ENCODE results near the gene PCDH9.

Gene PCDH9

DNA sequence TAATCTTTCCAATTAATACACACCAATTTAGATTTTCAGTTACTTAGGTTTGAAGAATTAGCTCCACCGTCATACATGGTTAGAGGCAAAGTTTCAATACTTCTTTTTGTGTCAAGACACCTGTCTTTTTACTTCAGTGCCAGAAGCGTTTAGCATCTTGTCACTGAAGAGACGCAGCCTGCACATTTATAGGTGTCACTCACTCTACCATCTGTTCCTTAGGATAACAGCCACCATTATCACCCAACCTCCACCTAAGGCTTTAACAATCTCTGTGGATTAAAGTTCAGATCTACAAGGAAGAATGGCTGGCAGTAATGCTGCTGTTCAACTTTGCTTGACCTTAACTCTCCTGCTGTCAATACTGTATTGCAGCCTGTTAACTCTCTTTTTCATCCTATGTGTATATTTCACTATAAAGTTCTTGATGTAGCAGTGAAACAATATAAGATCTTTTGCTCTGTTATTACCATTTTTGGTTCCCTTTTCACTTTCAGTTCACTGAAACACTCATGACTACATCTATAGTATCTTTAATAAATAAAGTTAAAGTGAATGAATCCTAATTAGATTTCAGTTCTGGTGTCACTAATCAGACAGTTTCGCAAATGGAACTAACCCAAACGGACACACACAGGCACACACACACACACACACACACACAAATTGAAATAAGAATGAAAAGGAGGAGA, 435.6 kb downstream of the PCDH9 start:
- H2AFZ ChIP-seq (ENCODE audit: low read depth, low read length, severe bottlenecking), result peak overlapping the region; percentile 97

GRCh38 chr13:66790861-66791260, 439.3 kb downstream of the PCDH9 start:
- Histone ChIP-seq H3F3A (ENCODE audit: insufficient read depth) (no peaks in the 10 kb centered on the region), H3K79me2 (ENCODE audit: insufficient read depth, low read length) (no peaks in the 10 kb centered on the region), H4K20me1 (ENCODE audit: low read depth, low read length) (no peaks in the 10 kb centered on the region), H3K27me3 (ENCODE audit: low read length) (no peaks in the 10 kb centered on the region), H3K4me3 (ENCODE audit: insufficient read depth, low read length, poor library complexity, severe bottlenecking) (no peak overlapping the region), H3K27ac (ENCODE audit: low read depth, low read length) (no peak overlapping the region), H3K4me2 (ENCODE audit: low read depth, low read length, poor library complexity, severe bottlenecking) (no peak overlapping the region), H3K9me3 (ENCODE audit: insufficient read depth, low read length) (no peaks in the 10 kb centered on the region), H2AFZ (ENCODE audit: low read depth, low read length, severe bottlenecking) (no peak overlapping the region), H3K36me3 (ENCODE audit: low read length) (no peaks in the 10 kb centered on the region), H3K9ac (ENCODE audit: low read length) (no peak overlapping the region), H3K9me2 (replicated peaks; ENCODE audit: insufficient read depth, low read length) (no peaks in the 10 kb centered on the region)
- TF ChIP-seq EZH2phosphoT487 (conservative IDR thresholded peaks at IDR 0.05; ENCODE audit: low read length) (no peak), CTCF (IDR thresholded peaks at IDR 0.05; ENCODE audit: insufficient read depth, low read length, poor library complexity, severe bottlenecking) (no peak)

More for the DNA sequence above, 435.6 kb downstream of the PCDH9 start:
- no peaks in the 10 kb centered on the region for H3K9me3 ChIP-seq (ENCODE audit: insufficient read depth, low read length)
- H3K36me3 ChIP-seq (ENCODE audit: low read length), result no peaks in the 10 kb centered on the region
- no peaks in the 10 kb centered on the region for H3K27me3 ChIP-seq (ENCODE audit: low read length)
- peak overlapping the region; percentile 32; the same call in 1 of the 2 replicates for H3K9ac ChIP-seq (ENCODE audit: low read length)
- H3K79me2 ChIP-seq (ENCODE audit: insufficient read depth, low read length), result no peaks in the 10 kb centered on the region
- H3F3A ChIP-seq (ENCODE audit: insufficient read depth), result no peaks in the 10 kb centered on the region
- no peak for TF ChIP-seq EZH2phosphoT487 (conservative IDR thresholded peaks at IDR 0.05; ENCODE audit: low read length)
- TF ChIP-seq CTCF (IDR thresholded peaks at IDR 0.05; ENCODE audit: insufficient read depth, low read length, poor library complexity, severe bottlenecking), result no peak
- H4K20me1 ChIP-seq (ENCODE audit: low read depth, low read length), result no peaks in the 10 kb centered on the region
- H3K9me2 ChIP-seq (replicated peaks; ENCODE audit: insufficient read depth, low read length), result no peaks in the 10 kb centered on the region
- peak overlapping the region; percentile 62 for H3K27ac ChIP-seq (ENCODE audit: low read depth, low read length)
- H3K4me2 ChIP-seq (ENCODE audit: low read depth, low read length, poor library complexity, severe bottlenecking), result peak overlapping the region; percentile 77
- H3K4me3 ChIP-seq (ENCODE audit: insufficient read depth, low read length, poor library complexity, severe bottlenecking), result peak overlapping the region; percentile 36

GRCh38 chr13:66781241-66781640, 448.9 kb downstream of the PCDH9 start:
- no peaks in the 10 kb centered on the region for H3K27me3 ChIP-seq (ENCODE audit: low read length)
- H2AFZ ChIP-seq (ENCODE audit: low read depth, low read length, severe bottlenecking), result no peak overlapping the region
- TF ChIP-seq EZH2phosphoT487 (conservative IDR thresholded peaks at IDR 0.05; ENCODE audit: low read length) (no peak), CTCF (IDR thresholded peaks at IDR 0.05; ENCODE audit: insufficient read depth, low read length, poor library complexity, severe bottlenecking) (no peak)

More at GRCh38 chr13:66781241-66781640, 448.9 kb downstream of the PCDH9 start:
- no peaks in the 10 kb centered on the region for H3K9me2 ChIP-seq (replicated peaks; ENCODE audit: insufficient read depth, low read length)
- H3K27ac ChIP-seq (ENCODE audit: low read depth, low read length), result no peak overlapping the region
- no peaks in the 10 kb centered on the region for H3K36me3 ChIP-seq (ENCODE audit: low read length)
- H3K79me2 ChIP-seq (ENCODE audit: insufficient read depth, low read length), result no peaks in the 10 kb centered on the region
- H3F3A ChIP-seq (ENCODE audit: insufficient read depth), result no peaks in the 10 kb centered on the region
- H3K4me3 ChIP-seq (ENCODE audit: insufficient read depth, low read length, poor library complexity, severe bottlenecking), result no peak overlapping the region
- no peaks in the 10 kb centered on the region for H3K9me3 ChIP-seq (ENCODE audit: insufficient read depth, low read length)
- no peak overlapping the region for H3K9ac ChIP-seq (ENCODE audit: low read length)
- H3K4me2 ChIP-seq (ENCODE audit: low read depth, low read length, poor library complexity, severe bottlenecking), result no peak overlapping the region
- no peaks in the 10 kb centered on the region for H4K20me1 ChIP-seq (ENCODE audit: low read depth, low read length)

Measured in SU-DHL-6 (cell line).